AG04449 (cell line): ENCODE data around the gene SACM1L.

Experiments
- CTCF ChIA-PET: fragments of 350-600 bp; formaldehyde crosslinking; extraction: SDS; loops from one replicate; lab custom pipeline; 2021; ENCODE audit warnings: antibody characterized with exemption; lab: Yijun Ruan, JAX
- POLR2A ChIA-PET: fragments of 400-600, 350-600 bp; formaldehyde crosslinking; extraction: SDS; loops from one replicate; lab custom pipeline; 2020; ENCODE audit warnings: antibody characterized with exemption, inconsistent platforms; lab: Yijun Ruan, JAX
- DNase-seq: peaks from one replicate; pipeline ENCODE4 v3.0.0-alpha.2; 2010; ENCODE audit warnings: low read depth, low spot score
- H3K4me3 ChIP-seq: 2 replicates; pipeline ENCODE4 v1.5.1; 2011; ENCODE audit warnings: low read depth, mild to moderate bottlenecking, control low read depth, low read length
- TF ChIP-seq, protein P1 (sequence below): IDR thresholded peaks from one replicate; pipeline ENCODE4 v1.5.1; 2011; ENCODE audit warnings: mild to moderate bottlenecking, moderate library complexity, low read length, control low read depth, inconsistent platforms; ENCODE audit not compliant: insufficient read depth; ENCODE audit errors: missing control alignments

SACM1L gene

DNA sequence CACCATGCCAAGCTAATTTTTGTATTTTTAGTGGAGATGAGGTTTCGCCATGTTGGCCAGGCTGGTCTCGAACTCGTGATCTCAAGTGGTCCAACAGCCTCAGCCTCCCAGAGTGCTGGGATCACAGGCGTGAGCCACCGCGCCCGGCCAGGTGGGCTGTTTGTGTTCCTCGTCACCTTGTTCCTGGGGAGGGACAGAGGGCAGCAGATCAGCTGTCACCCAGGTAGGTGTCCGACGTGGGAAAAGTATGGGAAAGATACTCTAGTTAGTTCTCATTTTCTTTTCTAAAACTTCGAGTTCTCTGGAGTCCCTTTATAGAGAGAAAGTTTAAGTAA lies 28.7 kb upstream of the SACM1L start:
- POLR2A ChIA-PET = interaction anchor here (0.6 to 1.9 kb wide), 4 partner anchors 16 to 152 kb away, joined by 3 to 13 read pairs (median 10); partner anchors contain the start of gene LIMD1

DNA sequence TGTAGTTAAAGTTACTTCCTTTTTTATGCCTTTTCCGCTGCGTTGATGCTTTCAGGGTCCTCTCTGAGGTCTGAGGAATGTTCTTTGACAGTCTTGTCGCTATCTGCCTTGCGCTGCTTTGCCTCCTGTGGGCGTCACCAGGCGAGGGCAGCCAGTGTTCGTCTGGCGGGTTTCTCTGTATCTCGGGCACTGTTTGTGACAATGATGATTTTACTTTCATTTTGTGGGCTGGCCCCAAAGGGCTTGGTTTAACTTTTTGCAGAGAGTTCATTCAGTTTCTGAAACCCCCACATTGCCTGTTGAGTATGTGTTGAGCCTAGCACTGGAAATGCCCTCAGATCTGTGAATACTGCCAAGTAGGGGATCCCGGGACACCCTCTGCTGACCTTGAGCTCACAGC lies 24.6 kb upstream of the SACM1L start:
- no peak overlapping the region for H3K4me3 ChIP-seq
- ChIA-PET CTCF (interaction anchor here (0.9 to 13.6 kb wide), 4 partner anchors 6 to 155 kb away, joined by 3 to 152 read pairs (median 34); no protein-coding TSS in a partner anchor), POLR2A (no interaction called here)
- TF ChIP-seq, protein P1, sequence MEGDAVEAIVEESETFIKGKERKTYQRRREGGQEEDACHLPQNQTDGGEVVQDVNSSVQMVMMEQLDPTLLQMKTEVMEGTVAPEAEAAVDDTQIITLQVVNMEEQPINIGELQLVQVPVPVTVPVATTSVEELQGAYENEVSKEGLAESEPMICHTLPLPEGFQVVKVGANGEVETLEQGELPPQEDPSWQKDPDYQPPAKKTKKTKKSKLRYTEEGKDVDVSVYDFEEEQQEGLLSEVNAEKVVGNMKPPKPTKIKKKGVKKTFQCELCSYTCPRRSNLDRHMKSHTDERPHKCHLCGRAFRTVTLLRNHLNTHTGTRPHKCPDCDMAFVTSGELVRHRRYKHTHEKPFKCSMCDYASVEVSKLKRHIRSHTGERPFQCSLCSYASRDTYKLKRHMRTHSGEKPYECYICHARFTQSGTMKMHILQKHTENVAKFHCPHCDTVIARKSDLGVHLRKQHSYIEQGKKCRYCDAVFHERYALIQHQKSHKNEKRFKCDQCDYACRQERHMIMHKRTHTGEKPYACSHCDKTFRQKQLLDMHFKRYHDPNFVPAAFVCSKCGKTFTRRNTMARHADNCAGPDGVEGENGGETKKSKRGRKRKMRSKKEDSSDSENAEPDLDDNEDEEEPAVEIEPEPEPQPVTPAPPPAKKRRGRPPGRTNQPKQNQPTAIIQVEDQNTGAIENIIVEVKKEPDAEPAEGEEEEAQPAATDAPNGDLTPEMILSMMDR = no peak
- no peak for DNase-seq

More for the DNA sequence above, 28.7 kb upstream of the SACM1L start:
- DNase-seq = no peak
- H3K4me3 ChIP-seq = no peak overlapping the region
- TF ChIP-seq, protein P1 = no peak
- CTCF ChIA-PET = interaction anchor here (0.8 to 14.4 kb wide), 50 partner anchors 11 to 621 kb away, joined by 3 to 481 read pairs (median 6); partner anchors contain the start of genes LIMD1 and SACM1L

DNA sequence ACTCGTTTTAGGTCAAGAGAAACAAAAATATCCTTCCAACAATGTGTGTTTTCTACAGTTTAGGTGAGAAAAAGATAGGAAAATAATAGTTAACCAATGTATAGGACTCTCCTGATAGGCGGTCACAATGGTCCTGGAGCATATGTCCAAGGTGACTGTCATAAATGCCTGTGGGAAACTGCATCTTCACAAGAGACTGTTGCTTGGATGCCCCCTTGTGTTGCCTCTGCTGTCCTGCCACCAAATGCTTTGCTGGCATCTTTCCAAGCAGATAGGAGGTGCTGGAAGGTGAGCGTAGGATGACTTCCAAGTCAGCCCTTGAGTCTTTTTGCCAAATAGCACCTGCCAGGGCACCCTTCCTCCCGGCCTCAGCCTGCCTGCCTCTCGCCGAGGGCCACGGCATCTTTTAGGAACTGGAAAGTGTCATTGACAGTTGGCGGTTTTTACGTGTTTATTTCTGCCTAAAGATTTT lies 24.1 kb upstream of the SACM1L start:
- ChIA-PET CTCF (interaction anchor here (1.2 to 13.6 kb wide), 6 partner anchors 6 to 155 kb away, joined by 3 to 152 read pairs (median 16); no protein-coding TSS in a partner anchor), POLR2A (no interaction called here)
- TF ChIP-seq, protein P1 = peak; percentile 35
- no peak for DNase-seq
- H3K4me3 ChIP-seq = no peak overlapping the region

DNA sequence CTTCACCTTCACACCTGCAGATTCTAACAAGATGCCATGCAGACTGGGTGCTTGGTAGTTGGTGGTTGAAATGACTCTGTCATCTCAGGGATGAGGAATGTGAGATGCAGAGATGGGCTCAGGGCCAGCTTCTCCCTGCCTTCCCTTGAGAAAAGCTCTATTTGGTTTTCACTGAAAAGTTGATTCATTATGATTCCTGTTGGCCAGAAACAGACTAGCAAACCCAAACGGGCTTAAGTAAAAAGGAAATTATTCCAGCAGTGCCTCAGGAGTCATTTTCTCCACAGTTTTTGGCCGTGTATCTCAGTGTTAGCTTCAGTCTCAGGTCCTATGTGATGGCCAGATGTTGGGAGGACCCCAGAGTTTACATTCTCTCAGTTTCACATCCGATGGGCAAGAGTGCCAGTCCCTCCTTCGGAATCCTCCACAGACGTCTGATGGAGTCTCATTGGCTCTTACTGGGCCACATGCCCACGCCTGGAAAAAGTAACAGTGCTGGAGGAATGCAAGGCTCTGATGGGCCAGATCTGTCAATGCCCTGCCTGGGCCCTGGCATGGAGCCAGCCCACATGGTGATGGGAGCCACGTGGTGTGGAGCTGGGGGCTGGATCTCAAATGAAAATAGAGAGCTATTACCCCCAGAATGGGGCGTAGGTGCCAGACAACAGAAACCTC lies 22.3 kb upstream of the SACM1L start:
- peak overlapping the region; percentile 21 for H3K4me3 ChIP-seq
- CTCF ChIA-PET = interaction anchor here (0.6 to 13.6 kb wide), 18 partner anchors 8 to 630 kb away, joined by 3 to 152 read pairs (median 3); partner anchors contain the start of gene LIMD1
- no peak for DNase-seq
- POLR2A ChIA-PET = interaction anchor here (0.7 to 1.8 kb wide), 6 partner anchors 10 to 655 kb away, joined by 3 to 10 read pairs (median 4); partner anchors contain the start of gene SACM1L
- TF ChIP-seq, protein P1 = no peak

DNA sequence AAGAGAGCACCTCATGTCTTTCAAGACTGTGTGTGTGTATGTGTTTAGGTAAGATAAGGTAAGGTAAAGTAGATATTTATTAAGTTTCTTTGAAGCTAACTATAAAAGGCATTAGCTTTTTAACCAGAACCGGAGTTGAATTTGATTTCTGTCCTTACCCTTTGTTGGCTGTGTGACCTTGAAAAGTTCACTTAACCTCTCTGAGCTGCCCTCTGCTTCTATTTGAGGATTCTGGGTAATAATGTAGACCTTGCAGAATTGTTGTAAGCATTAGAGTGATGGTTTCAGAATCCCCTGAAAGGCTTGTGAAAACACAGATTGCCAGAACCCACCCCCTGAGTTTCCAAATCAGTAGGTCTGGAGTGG lies 21.6 kb upstream of the SACM1L start:
- TF ChIP-seq, protein P1 = no peak
- ChIA-PET CTCF (interaction anchor here (0.7 to 13.6 kb wide), 13 partner anchors 8 to 631 kb away, joined by 3 to 152 read pairs (median 4); partner anchors contain the start of gene LIMD1), POLR2A (interaction anchor here (0.7 to 1.8 kb wide), 6 partner anchors 9 to 656 kb away, joined by 3 to 10 read pairs (median 4); partner anchors contain the start of gene SACM1L)
- no peak for DNase-seq
- no peak overlapping the region for H3K4me3 ChIP-seq

DNA sequence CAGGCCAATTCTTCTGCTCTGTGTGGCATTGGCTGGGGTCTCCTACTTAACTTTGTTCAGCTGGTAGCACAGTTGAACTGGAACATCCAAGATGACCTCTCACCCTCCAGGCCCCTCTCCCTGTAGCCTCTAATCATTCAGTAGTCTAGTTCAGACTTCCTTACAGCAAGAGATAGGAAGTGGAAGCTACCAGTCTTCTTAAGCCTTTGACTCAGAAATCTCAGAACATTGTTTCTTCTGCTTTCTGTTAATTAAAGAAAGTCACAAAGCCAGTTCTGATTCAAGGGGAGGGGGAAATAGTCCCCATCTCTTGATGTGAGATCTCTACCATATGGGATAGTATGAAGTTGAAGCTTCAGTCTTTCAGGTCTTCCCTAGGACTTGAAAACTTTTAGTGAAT lies 18.8 kb upstream of the SACM1L start:
- CTCF ChIA-PET = interaction anchor here (0.9 to 13.6 kb wide), 5 partner anchors 11 to 163 kb away, joined by 3 to 152 read pairs (median 5); no protein-coding TSS in a partner anchor
- no peak for DNase-seq
- H3K4me3 ChIP-seq = no peak overlapping the region
- TF ChIP-seq, protein P1 = no peak
- POLR2A ChIA-PET = no interaction called here
